PFSK-1 (cell line): ENCODE measurements around the gene NUDT4.

ENCODE experiments used
- POLR2AphosphoS5 ChIP-seq: IDR thresholded peaks from 2 replicates; pipeline ENCODE4 v1.6.1; 2012; ENCODE audit warnings: low read depth, mild to moderate bottlenecking, control low read depth, low read length, moderate library complexity
- SIN3A ChIP-seq: IDR thresholded peaks from 2 replicates; pipeline ENCODE4 v1.6.1; 2012; ENCODE audit warnings: mild to moderate bottlenecking, low read length, moderate library complexity, borderline replicate concordance; ENCODE audit not compliant: insufficient read depth
- TAF1 ChIP-seq: IDR thresholded peaks from 2 replicates; pipeline ENCODE4 v1.6.1; 2012; ENCODE audit warnings: low read length, control low read depth, borderline replicate concordance; ENCODE audit not compliant: insufficient read depth
- TF ChIP-seq, protein P1 (sequence below), 2 experiments: IDR thresholded peaks; 2 replicates each; pipeline versions ENCODE4 v1.6.1 to v1.8.0; 2011 to 2012; ENCODE audit warnings: low read depth in 2 of 2, low read length in 2 of 2, control low read depth in 1 of 2, inconsistent platforms in 1 of 2, mild to moderate bottlenecking in 1 of 2, moderate library complexity in 1 of 2; ENCODE audit not compliant: insufficient read depth in 1 of 2

DNA sequence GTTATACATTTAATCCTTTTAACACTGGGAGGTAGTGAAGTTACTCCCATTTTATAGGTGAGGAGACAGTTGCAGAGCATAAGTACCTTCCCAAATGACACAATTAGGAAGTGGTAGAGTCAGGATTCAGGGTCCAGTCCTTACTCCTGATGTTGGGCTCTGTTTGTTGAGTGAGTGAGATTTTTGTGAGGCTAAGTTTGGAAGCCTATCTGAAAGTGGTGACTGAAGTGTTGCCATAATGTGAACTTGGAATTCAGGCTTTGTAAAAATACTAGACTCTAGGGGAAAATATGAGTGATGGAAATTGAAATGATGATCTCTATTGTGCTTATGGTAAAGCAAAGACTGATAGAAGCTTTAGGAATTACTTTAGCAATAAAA, 2.2 kb downstream of the NUDT4 start:
- TF ChIP-seq POLR2AphosphoS5 (no peak), SIN3A (no peak), TAF1 (no peak)
- TF ChIP-seq, protein P1, sequence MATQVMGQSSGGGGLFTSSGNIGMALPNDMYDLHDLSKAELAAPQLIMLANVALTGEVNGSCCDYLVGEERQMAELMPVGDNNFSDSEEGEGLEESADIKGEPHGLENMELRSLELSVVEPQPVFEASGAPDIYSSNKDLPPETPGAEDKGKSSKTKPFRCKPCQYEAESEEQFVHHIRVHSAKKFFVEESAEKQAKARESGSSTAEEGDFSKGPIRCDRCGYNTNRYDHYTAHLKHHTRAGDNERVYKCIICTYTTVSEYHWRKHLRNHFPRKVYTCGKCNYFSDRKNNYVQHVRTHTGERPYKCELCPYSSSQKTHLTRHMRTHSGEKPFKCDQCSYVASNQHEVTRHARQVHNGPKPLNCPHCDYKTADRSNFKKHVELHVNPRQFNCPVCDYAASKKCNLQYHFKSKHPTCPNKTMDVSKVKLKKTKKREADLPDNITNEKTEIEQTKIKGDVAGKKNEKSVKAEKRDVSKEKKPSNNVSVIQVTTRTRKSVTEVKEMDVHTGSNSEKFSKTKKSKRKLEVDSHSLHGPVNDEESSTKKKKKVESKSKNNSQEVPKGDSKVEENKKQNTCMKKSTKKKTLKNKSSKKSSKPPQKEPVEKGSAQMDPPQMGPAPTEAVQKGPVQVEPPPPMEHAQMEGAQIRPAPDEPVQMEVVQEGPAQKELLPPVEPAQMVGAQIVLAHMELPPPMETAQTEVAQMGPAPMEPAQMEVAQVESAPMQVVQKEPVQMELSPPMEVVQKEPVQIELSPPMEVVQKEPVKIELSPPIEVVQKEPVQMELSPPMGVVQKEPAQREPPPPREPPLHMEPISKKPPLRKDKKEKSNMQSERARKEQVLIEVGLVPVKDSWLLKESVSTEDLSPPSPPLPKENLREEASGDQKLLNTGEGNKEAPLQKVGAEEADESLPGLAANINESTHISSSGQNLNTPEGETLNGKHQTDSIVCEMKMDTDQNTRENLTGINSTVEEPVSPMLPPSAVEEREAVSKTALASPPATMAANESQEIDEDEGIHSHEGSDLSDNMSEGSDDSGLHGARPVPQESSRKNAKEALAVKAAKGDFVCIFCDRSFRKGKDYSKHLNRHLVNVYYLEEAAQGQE (IDR thresholded peaks at IDR 0.05; ENCODE audit: insufficient read depth in 1 of 2, low read depth in 2 of 2, low read length in 2 of 2) = no peak
